ENCODE results near the gene GPRC5A. TPM values are rescaled to one million over a fixed set of nuclear protein-coding genes. Genes with fewer than 3 reads are reported as not detected.

GPRC5A gene
- total and polyA plus RNA-seq, 2 of the 13 experiments (the other 11 are each of a cell fraction or from before 2014, with no cell fraction given), result 0.27 to 3.0 TPM

GRCh38 chr12:12916135-12916944 is 25.0 kb downstream of the GPRC5A start (continued):
- no peak for TF ChIP-seq ZNF687 (CRISPR knock-in tag; IDR thresholded peaks at IDR 0.05)
- TF ChIP-seq KAT7 (CRISPR knock-in tag; IDR thresholded peaks at IDR 0.05; ENCODE audit: borderline replicate concordance), result no peak
- TF ChIP-seq RFX1 (IDR thresholded peaks at IDR 0.05), result no peak
- no peak for TF ChIP-seq ZNF784 (CRISPR knock-in tag; IDR thresholded peaks at IDR 0.05; ENCODE audit: borderline replicate concordance)
- TF ChIP-seq ZNF136 (CRISPR knock-in tag; IDR thresholded peaks at IDR 0.05; ENCODE audit: low read depth), result no peak
- no peak for TF ChIP-seq ZNF18 (CRISPR knock-in tag; IDR thresholded peaks at IDR 0.05; ENCODE audit: insufficient replicate concordance)
- TF ChIP-seq ZNF879 (CRISPR knock-in tag; IDR thresholded peaks at IDR 0.05), result no peak
- no peak for TF ChIP-seq ZSCAN9 (CRISPR knock-in tag; IDR thresholded peaks at IDR 0.05; ENCODE audit: borderline replicate concordance)
- TF ChIP-seq TRIM22 (IDR thresholded peaks at IDR 0.05), result no peak
- no peak for TF ChIP-seq YEATS2 (CRISPR knock-in tag; IDR thresholded peaks at IDR 0.05; ENCODE audit: borderline replicate concordance)
- no peak for TF ChIP-seq ZNF782 (CRISPR knock-in tag; IDR thresholded peaks at IDR 0.05; ENCODE audit: borderline replicate concordance)
- TF ChIP-seq ZNF432 (CRISPR knock-in tag; IDR thresholded peaks at IDR 0.05; ENCODE audit: borderline replicate concordance), result no peak
- no peak for TF ChIP-seq FLYWCH1 (CRISPR knock-in tag; IDR thresholded peaks at IDR 0.05)
- TF ChIP-seq ZNF335 (CRISPR knock-in tag; IDR thresholded peaks at IDR 0.05), result no peak
- no peak for TF ChIP-seq ZMYM4 (CRISPR knock-in tag; IDR thresholded peaks at IDR 0.05)
- no peak for TF ChIP-seq EP300 (IDR thresholded peaks at IDR 0.05; ENCODE audit: low read depth in 2 of 2, low read length in 2 of 2)
- TF ChIP-seq EP300 (CRISPR knock-in tag; IDR thresholded peaks at IDR 0.05; ENCODE audit: borderline replicate concordance), result no peak
- TF ChIP-seq TFDP2 (CRISPR knock-in tag; IDR thresholded peaks at IDR 0.05), result no peak
- TF ChIP-seq CERS6 (CRISPR knock-in tag; IDR thresholded peaks at IDR 0.05), result no peak
